H1 (cell line): ENCODE results near the gene COASY. TPM values are rescaled to one million over a fixed set of nuclear protein-coding genes. Genes with fewer than 3 reads are reported as not detected.
A peak's percentile ranks its signal among the peaks of the same experiment; 100 is the strongest.

Experiments
- CTCF ChIA-PET: fragments of 300-600 bp; sonication (Branson Sonifier 250); formaldehyde crosslinking; loops from one replicate; lab custom pipeline; 2021; ENCODE audit not compliant: partially characterized antibody; lab: Charles Lee
- POLR2A ChIA-PET: fragments of 300-600 bp; sonication (Branson Sonifier 250); formaldehyde crosslinking; loops from one replicate; lab custom pipeline; 2021; ENCODE audit warnings: inconsistent platforms; ENCODE audit not compliant: partially characterized antibody; lab: Charles Lee
- DNase-seq, 2 experiments: peaks; one replicate each; pipeline versions ENCODE4 v3.0.0 to v3.0.0-alpha.2; 2010 to 2022; ENCODE audit warnings: low spot score in 2 of 2, low read depth in 1 of 2, mixed read lengths in 1 of 2
- FAIRE-seq: peaks from 2 replicates; lab custom pipeline; 2011; peaks lifted over from hg19 to GRCh38; lab: Jason Lieb, UNC
- H2AFZ ChIP-seq: 2 replicates; pipeline ENCODE4 v1.8.1; 2012; ENCODE audit warnings: low read length, inconsistent platforms
- H2AK5ac ChIP-seq: 2 replicates; pipeline ENCODE4 v1.6.1; 2013; ENCODE audit warnings: low read depth, low read length
- H2BK120ac ChIP-seq: replicated peaks from 2 replicates; pipeline ENCODE3; 2013; ENCODE audit warnings: low read depth, low read length, inconsistent platforms
- H2BK12ac ChIP-seq: 2 replicates; pipeline ENCODE4 v1.6.1; 2013; ENCODE audit warnings: low read depth, low read length
- H2BK15ac ChIP-seq: 2 replicates; pipeline ENCODE4 v1.6.1; 2013; ENCODE audit warnings: low read length
- H2BK20ac ChIP-seq: 2 replicates; pipeline ENCODE4 v1.6.1; 2013; ENCODE audit warnings: low read length
- H2BK5ac ChIP-seq: 2 replicates; pipeline ENCODE4 v1.6.1; 2013; ENCODE audit warnings: low read depth, low read length
- H3K14ac ChIP-seq: 2 replicates; pipeline ENCODE4 v1.6.1; 2013; ENCODE audit warnings: inconsistent platforms; ENCODE audit not compliant: insufficient read length
- H3K18ac ChIP-seq: 2 replicates; pipeline ENCODE4 v1.6.1; 2013; ENCODE audit warnings: low read length; ENCODE audit errors: extremely low read depth
- H3K23ac ChIP-seq: 2 replicates; pipeline ENCODE4 v1.6.1; 2013; ENCODE audit warnings: inconsistent platforms; ENCODE audit not compliant: insufficient read length
- H3K23me2 ChIP-seq: 2 replicates; pipeline ENCODE4 v1.6.1; 2013; ENCODE audit warnings: low read depth, low read length
- H3K27ac ChIP-seq: 2 replicates; pipeline ENCODE4 v1.6.1; 2011; ENCODE audit warnings: low read depth, low read length, inconsistent platforms
- H3K27me3 ChIP-seq, 4 experiments: replicated peaks in 1 of 4; 1 replicate in 1 of 4; 2 replicates in 3 of 4; pipeline versions ENCODE4 v1.6.1 to v1.8.1; 2011 to 2013; ENCODE audit warnings: low read length in 3 of 4, mild to moderate bottlenecking in 3 of 4, inconsistent platforms in 2 of 4, mixed read lengths in 2 of 4, moderate library complexity in 1 of 4; ENCODE audit not compliant: control insufficient read depth in 3 of 4, insufficient read depth in 3 of 4; ENCODE audit errors: extremely low read depth in 1 of 4
- H3K36me3 ChIP-seq, 4 experiments: 2 replicates each; pipeline versions ENCODE4 v1.6.1 to v1.8.1; 2011 to 2013; ENCODE audit warnings: mild to moderate bottlenecking in 4 of 4, low read length in 3 of 4, moderate library complexity in 2 of 4, control low read depth in 1 of 4, inconsistent platforms in 1 of 4; ENCODE audit not compliant: insufficient read depth in 4 of 4, control insufficient read depth in 2 of 4
- H3K4ac ChIP-seq: replicated peaks from 2 replicates; pipeline ENCODE3; 2013; ENCODE audit warnings: low read length, low read depth, mixed read lengths, inconsistent platforms; ENCODE audit not compliant: insufficient read length
- H3K4me1 ChIP-seq, 4 experiments: replicated peaks in 1 of 4; 1 replicate in 1 of 4; 2 replicates in 3 of 4; pipeline versions ENCODE4 v1.6.1 to v1.8.1; 2011 to 2013; ENCODE audit warnings: low read length in 3 of 4, inconsistent platforms in 2 of 4, mixed read lengths in 1 of 4; ENCODE audit not compliant: insufficient read depth in 4 of 4, control insufficient read depth in 3 of 4
- H3K4me2 ChIP-seq, 2 experiments: 2 replicates each; pipeline versions ENCODE4 v1.6.1 to v1.8.1; 2011 to 2013; ENCODE audit warnings: low read depth in 2 of 2, low read length in 2 of 2, control low read depth in 1 of 2, inconsistent platforms in 1 of 2, mild to moderate bottlenecking in 1 of 2; ENCODE audit not compliant: insufficient read depth in 1 of 2
- H3K4me3 ChIP-seq, 4 experiments: fragments of 200-600, 300-600 bp in 1 of 4; sonication (generic), shearing (Covaris generic), sonication (Bioruptor Twin) in 1 of 4; 2 replicates each; pipeline versions ENCODE4 v1.5.1 to v1.8.1; 2011 to 2016; ENCODE audit warnings: low read length in 4 of 4, low read depth in 3 of 4, control low read depth in 2 of 4, inconsistent platforms in 2 of 4, mild to moderate bottlenecking in 2 of 4, mixed read lengths in 1 of 4, moderate library complexity in 1 of 4; ENCODE audit not compliant: insufficient read depth in 2 of 4; ENCODE audit errors: extremely low read depth in 1 of 4
- H3K56ac ChIP-seq: replicated peaks from 2 replicates; pipeline ENCODE3; 2013; ENCODE audit warnings: low read depth, mild to moderate bottlenecking, mixed read lengths, low read length, inconsistent platforms; ENCODE audit not compliant: insufficient read length
- H3K79me1 ChIP-seq: 2 replicates; pipeline ENCODE4 v1.6.1; 2013; ENCODE audit warnings: low read depth, low read length, control low read depth
- H3K79me2 ChIP-seq, 2 experiments: 2 replicates each; pipeline versions ENCODE4 v1.6.1 to v1.8.1; 2012 to 2013; ENCODE audit warnings: low read length in 2 of 2, mild to moderate bottlenecking in 2 of 2, inconsistent platforms in 1 of 2; ENCODE audit not compliant: insufficient read depth in 2 of 2, control insufficient read depth in 1 of 2
- H3K9ac ChIP-seq, 4 experiments: replicated peaks in 1 of 4; 1 replicate in 1 of 4; 2 replicates in 3 of 4; pipeline versions ENCODE4 v1.6.1 to v1.8.1; 2011 to 2013; ENCODE audit warnings: low read depth in 3 of 4, low read length in 3 of 4, control low read depth in 2 of 4, mild to moderate bottlenecking in 2 of 4, moderate library complexity in 2 of 4, inconsistent platforms in 1 of 4; ENCODE audit errors: extremely low read depth in 1 of 4
- H3K9me3 ChIP-seq, 2 experiments: 2 replicates each; pipeline versions ENCODE4 v1.6.1 to v1.8.1; 2012 to 2013; ENCODE audit warnings: mild to moderate bottlenecking in 2 of 2, moderate library complexity in 2 of 2, control low read depth in 1 of 2, inconsistent platforms in 1 of 2, low read depth in 1 of 2, low read length in 1 of 2, mixed read lengths in 1 of 2; ENCODE audit not compliant: insufficient read depth in 2 of 2
- H4K20me1 ChIP-seq, 2 experiments: replicated peaks in 1 of 2; 2 replicates each; pipeline versions ENCODE3 to v1.8.1; 2011 to 2013; ENCODE audit warnings: inconsistent platforms in 2 of 2, low read length in 2 of 2, mild to moderate bottlenecking in 1 of 2; ENCODE audit not compliant: insufficient read depth in 2 of 2, control insufficient read depth in 1 of 2
- H4K5ac ChIP-seq: 2 replicates; pipeline ENCODE4 v1.6.1; 2013; ENCODE audit warnings: low read length, low read depth, mixed read lengths, inconsistent platforms; ENCODE audit not compliant: insufficient read length
- H4K8ac ChIP-seq: 2 replicates; pipeline ENCODE4 v1.8.0; 2013; ENCODE audit warnings: mild to moderate bottlenecking, moderate library complexity, low read length, inconsistent platforms; ENCODE audit not compliant: insufficient read depth; ENCODE audit errors: extremely low read depth
- H4K91ac ChIP-seq: replicated peaks from 2 replicates; pipeline ENCODE3; 2013; ENCODE audit warnings: low read length, mixed read lengths, inconsistent platforms; ENCODE audit not compliant: insufficient read length
- CEBPB ChIP-seq: IDR thresholded peaks from 2 replicates; pipeline ENCODE4 v1.6.1; 2012; ENCODE audit warnings: low read depth, low read length
- POLR2AphosphoS5 ChIP-seq: IDR thresholded peaks from 2 replicates; pipeline ENCODE4 v1.6.1; 2011; ENCODE audit warnings: low read depth, low read length
- WGBS, 2 experiments: shearing (Covaris generic) in 1 of 2; methylation state at CpG; one replicate each; pipeline versions ENCODE4 v1.1.6 to v1.1.7; 2013 to 2015; ENCODE audit warnings: low lambda C conversion rate in 2 of 2, mixed read lengths in 2 of 2, inconsistent platforms in 1 of 2, low coverage in 1 of 2, missing lambda C conversion rate in 1 of 2; ENCODE audit not compliant: insufficient replicate concordance in 2 of 2, insufficient coverage in 1 of 2, insufficient read length in 1 of 2; ENCODE audit errors: extremely low coverage in 1 of 2, missing lambda C conversion rate in 1 of 2; 5-methylcytosine and 5-hydroxymethylcytosine counted together
- polyA plus RNA-seq, 7 experiments: library from polyadenylated mRNA; depleted of rRNA in 3 of 7; stranded (reverse) in 5 of 7; unstranded in 2 of 7; fragments of >200 nt in 5 of 7; fragments of 200-250 nt in 2 of 7; gene quantifications; 1 replicate in 5 of 7; 2 replicates in 1 of 7; 4 replicates in 1 of 7; pipeline versions ENCODE4 v1.2.1 to v1.2.3, GENCODE V29; 2011 to 2013; ENCODE audit warnings: missing spikeins in 2 of 7, mixed read lengths in 2 of 7
- total RNA-seq: library from RNA; stranded (reverse); fragmentation: NEBNext Ultra II Directional; extraction: Animal tissue kit (Norgen Biotek cat#: 25700); gene quantifications from 2 replicates; pipeline ENCODE4 v1.2.1, GENCODE V29; 2021

Gene COASY
- total and polyA plus RNA-seq, 2 of the 8 experiments (the other 6 are each of a cell fraction or from before 2014, with no cell fraction given) = 64.5 to 100 TPM

DNA sequence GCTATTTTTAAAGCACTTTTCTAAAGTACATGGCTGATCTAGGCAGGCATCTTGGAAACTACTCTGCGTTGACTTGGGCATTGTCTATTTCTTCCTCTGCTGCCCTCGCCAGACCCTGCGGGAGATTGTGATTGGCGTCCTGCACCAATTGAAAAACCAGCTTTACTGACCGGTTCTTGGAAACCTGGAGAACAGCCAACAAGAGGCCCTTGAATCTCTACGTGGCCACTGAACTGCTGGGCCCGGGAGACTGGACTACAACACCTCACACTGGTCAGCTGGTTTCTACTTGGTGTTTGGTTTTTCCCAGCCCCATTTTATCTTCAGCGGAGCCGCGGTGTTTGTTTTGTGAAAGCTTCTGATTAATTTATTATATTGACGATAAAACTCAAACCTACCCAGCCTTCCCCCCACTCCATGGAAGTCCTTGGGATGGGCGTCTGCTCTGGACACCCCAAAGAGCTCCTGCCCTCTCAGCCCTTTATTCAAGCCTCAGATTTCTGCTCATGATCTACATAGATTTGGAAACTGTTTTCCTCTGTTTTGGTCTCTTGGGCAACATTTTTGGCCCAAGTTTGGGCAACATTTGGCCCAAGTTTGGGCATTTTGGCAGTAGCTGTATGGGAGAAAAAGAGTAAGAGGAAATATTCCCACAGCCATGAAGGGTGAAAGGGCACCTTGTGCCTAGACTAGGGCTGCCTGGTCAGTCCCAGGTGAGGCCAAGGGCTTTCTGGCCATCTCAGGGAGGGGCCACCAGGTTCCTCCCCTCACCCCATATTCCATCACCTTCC is 9.7 kb downstream of the COASY start:
- 0 out of 2 replicates have a peak, but pooled peaks cover 3% of the 10 kb centered on the region for H3K79me1 ChIP-seq
- 92% methylated on average over 12 of the region's 12 CpGs; no CpG with 5 or more reads in 1 of the 2 experiments for WGBS, 2 experiments
- H4K8ac ChIP-seq = no peak overlapping the region; the same call in 1 of the 2 replicates
- H3K23me2 ChIP-seq = peaks cover 8% of the 10 kb centered on the region
- no peak overlapping the region for H2BK120ac ChIP-seq
- no peak overlapping the region for H3K14ac ChIP-seq
- no peak overlapping the region for H3K4me3 ChIP-seq
- H4K20me1 ChIP-seq = peaks cover 0 to 1% of the 10 kb centered on the region in 2 experiments
- H3K18ac ChIP-seq = no peak overlapping the region
- no peak overlapping the region for H3K56ac ChIP-seq
- no peak overlapping the region for H3K4me2 ChIP-seq
- no peaks in the 10 kb centered on the region for H3K27me3 ChIP-seq
- no peak overlapping the region for H3K4ac ChIP-seq
- no peak overlapping the region for H2AK5ac ChIP-seq
- CTCF ChIA-PET = interaction anchor here (0.9 to 1.1 kb wide), 3 partner anchors 15 to 246 kb away, joined by 3 to 4 read pairs (median 3); no protein-coding TSS in a partner anchor
- TF ChIP-seq CEBPB (no peak), POLR2AphosphoS5 (peak; percentile 50; the same call in 1 of the 2 replicates)
- no peak overlapping the region for H2BK12ac ChIP-seq
- no peak overlapping the region for H2BK15ac ChIP-seq
- H2BK5ac ChIP-seq = no peak overlapping the region
- peaks cover 0 to 17% of the 10 kb centered on the region in 2 experiments; a peak in 3 of 4 replicates for H3K79me2 ChIP-seq
- no peak overlapping the region for H3K23ac ChIP-seq
- H2BK20ac ChIP-seq = no peak overlapping the region
- H3K36me3 ChIP-seq = peaks cover 44 to 59% (median 55%) of the 10 kb centered on the region in 4 experiments
- peaks cover 0 to 7% (median 1%) of the 10 kb centered on the region in 4 experiments; a peak in 3 of 7 replicates for H3K4me1 ChIP-seq
- no peak overlapping the region for H3K27ac ChIP-seq
- POLR2A ChIA-PET = interaction anchor here (0.6 to 1.3 kb wide), 5 partner anchors 9 to 353 kb away, joined by 3 read pairs; no protein-coding TSS in a partner anchor
- H3K9ac ChIP-seq = no peak overlapping the region; a peak in 2 of 7 replicates
- H2AFZ ChIP-seq = no peak overlapping the region
- no peak overlapping the region for H4K5ac ChIP-seq
- no peak overlapping the region for H4K91ac ChIP-seq
- no peaks in the 10 kb centered on the region for H3K9me3 ChIP-seq
- FAIRE-seq (no peak), DNase-seq (no peak)
